ENCODE results near the gene MUC4. TPM values are rescaled to one million over a fixed set of nuclear protein-coding genes. Genes with fewer than 3 reads are reported as not detected.
"Not testable (repeated sequence)": the region's sequence is repeated elsewhere in the genome, so short reads cannot be mapped to it uniquely, and the experiment has no call there.

The MUC4 gene
- total and polyA plus RNA-seq, 12 donors, result 0.03 to 0.17 (median 0.09) TPM; not detected in 6

DNA sequence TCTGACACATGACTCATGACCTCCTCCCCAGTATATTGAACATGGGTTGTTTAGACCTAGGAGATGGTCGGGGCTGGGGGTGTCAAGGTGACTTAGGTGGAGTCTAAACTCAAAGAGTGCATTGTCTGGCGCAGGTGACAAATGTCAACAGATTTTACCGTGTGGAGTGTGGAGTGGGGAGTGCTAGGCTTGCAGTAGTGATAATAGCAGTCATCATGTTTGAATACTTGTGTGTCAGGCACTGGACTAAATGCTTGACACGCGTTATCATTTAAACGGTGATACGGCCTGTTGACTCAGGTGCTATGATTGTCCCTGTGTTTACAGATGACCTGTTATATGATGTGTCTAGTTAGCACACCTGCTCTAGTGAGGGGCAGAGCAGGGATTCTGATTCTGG is 60.2 kb downstream of the MUC4 start:
- no peak overlapping the region for H3K27ac ChIP-seq
- peaks cover 3 to 8% of the 10 kb centered on the region in 2 donors for H3K4me1 ChIP-seq (replicated peaks in 1 of 2)
- H3K36me3 ChIP-seq (replicated peaks in 1 of 2), result no peaks in the 10 kb centered on the region
- no peak for DNase-seq
- no peak overlapping the region for H3K4me3 ChIP-seq
- WGBS, 4 donors, result 78 to 98% (median 80%) methylated on average over 6 to 7 of the region's 7 CpGs
- TF ChIP-seq POLR2A (IDR thresholded peaks at IDR 0.05) (no peak), CTCF (IDR thresholded peaks at IDR 0.05) (no peak)
- peaks cover 5% of the 10 kb centered on the region for H3K27me3 ChIP-seq
- no peaks in the 10 kb centered on the region for H3K9me3 ChIP-seq (replicated peaks in 1 of 3)
- intact Hi-C loops (cut with DNase I), result no loop called here

- intact Hi-C loops (cut with DNase I), result no loop called here
- Histone ChIP-seq H3K4me3 (no peak overlapping the region), H3K9me3 (replicated peaks in 1 of 3) (no peaks in the 10 kb centered on the region), H3K27me3 (peaks cover 5% of the 10 kb centered on the region), H3K36me3 (replicated peaks in 1 of 2) (no peaks in the 10 kb centered on the region), H3K27ac (no peak overlapping the region), H3K4me1 (replicated peaks in 1 of 2) (peaks cover 3 to 8% of the 10 kb centered on the region in 2 donors)
- WGBS, 4 donors, result 70 to 92% (median 86%) methylated on average over 2 to 29 of the region's 30 CpGs
- TF ChIP-seq POLR2A (IDR thresholded peaks at IDR 0.05) (no peak), CTCF (IDR thresholded peaks at IDR 0.05) (no peak)
- DNase-seq, result no peak
These were observed 60.8 kb downstream of the MUC4 start for GRCh38 chr3:195750797-195751520.

DNA sequence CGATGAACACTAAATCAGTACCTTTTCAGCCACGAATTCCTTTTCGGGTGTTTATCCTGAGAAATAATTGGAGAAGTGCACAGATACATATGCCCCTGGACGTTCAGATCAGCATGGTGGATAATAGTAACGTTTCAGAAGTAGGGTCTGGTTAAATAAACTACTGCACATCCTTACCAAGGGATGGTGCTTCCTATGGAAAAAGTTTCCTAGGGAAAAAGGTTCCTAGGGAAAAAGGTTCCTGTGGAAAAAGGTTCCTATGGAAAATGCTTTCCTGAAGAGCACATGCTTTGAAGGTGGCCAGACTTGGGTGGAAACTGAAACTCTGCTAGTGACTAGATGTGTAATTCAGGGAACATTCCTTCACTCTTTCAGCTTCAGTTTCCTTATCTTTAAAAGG is 62.6 kb downstream of the MUC4 start:
- H3K9me3 ChIP-seq (replicated peaks in 1 of 3); DNase-seq; H3K36me3 ChIP-seq (replicated peaks in 1 of 2); H3K4me3 ChIP-seq; H3K4me1 ChIP-seq (replicated peaks in 1 of 2); H3K27ac ChIP-seq; intact Hi-C loops (cut with DNase I); H3K27me3 ChIP-seq: not testable (repeated sequence)
- WGBS, 4 donors, result 74 to 84% (median 80%) methylated on average over 5 of the region's 5 CpGs

DNA sequence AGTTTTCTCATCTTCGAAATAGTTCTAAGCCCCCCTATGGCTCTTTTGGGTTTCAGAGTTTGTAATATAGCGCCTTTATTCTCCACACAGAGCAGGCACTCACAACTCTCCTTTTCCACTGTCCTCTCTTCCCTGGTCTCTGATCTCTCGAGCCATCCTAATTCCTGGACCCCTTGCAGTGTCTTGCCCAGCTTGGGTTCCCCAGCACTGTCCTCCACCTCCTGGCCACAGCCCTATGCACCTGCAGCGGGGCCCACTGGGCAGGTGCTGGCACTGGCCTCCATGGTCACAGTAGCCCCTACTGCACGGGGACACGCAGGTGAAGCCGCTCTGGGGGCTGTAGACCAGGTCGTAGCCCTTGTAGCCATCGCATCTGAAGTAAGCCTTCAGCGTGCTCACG is 63.1 kb downstream of the MUC4 start:
- Histone ChIP-seq H3K9me3 (replicated peaks in 1 of 3) (no peaks in the 10 kb centered on the region), H3K4me3 (no peak overlapping the region), H3K27me3 (peaks cover 5% of the 10 kb centered on the region), H3K4me1 (replicated peaks in 1 of 2) (peaks cover 3 to 8% of the 10 kb centered on the region in 2 donors), H3K36me3 (replicated peaks in 1 of 2) (no peaks in the 10 kb centered on the region), H3K27ac (no peak overlapping the region)
- WGBS, 4 donors, result 90 to 98% (median 92%) methylated on average over 11 of the region's 11 CpGs
- TF ChIP-seq POLR2A (IDR thresholded peaks at IDR 0.05) (no peak), CTCF (IDR thresholded peaks at IDR 0.05) (no peak)
- no peak for DNase-seq
- intact Hi-C loops (cut with DNase I), result no loop called here

DNA sequence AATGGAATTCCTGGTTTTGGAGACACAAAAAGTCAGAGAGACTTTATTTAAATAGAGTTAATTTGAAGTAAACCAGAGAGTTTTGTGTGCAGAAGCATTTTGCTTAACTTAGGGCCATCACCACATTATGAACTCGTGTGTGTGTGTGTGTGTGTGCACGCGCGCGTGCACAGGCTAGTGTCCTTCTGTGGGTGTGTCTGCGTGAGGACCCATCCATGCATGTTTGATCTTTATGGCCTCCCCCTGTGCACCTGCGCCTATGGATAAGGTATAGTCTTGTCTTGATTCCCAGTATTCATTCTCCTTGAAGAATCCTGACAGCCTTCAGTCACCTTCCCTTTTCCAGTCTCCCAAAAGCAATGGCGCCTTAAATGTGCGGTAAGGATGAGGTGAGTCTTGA is 65.0 kb downstream of the MUC4 start:
- H3K27ac ChIP-seq, result no peak overlapping the region
- peaks cover 5% of the 10 kb centered on the region for H3K27me3 ChIP-seq
- no peaks in the 10 kb centered on the region for H3K36me3 ChIP-seq (replicated peaks in 1 of 2)
- H3K4me1 ChIP-seq (replicated peaks in 1 of 2), result peaks cover 3 to 8% of the 10 kb centered on the region in 2 donors
- intact Hi-C loops (cut with DNase I), result no loop called here
- H3K4me3 ChIP-seq, result no peak overlapping the region
- H3K9me3 ChIP-seq (replicated peaks in 1 of 3), result no peaks in the 10 kb centered on the region
- 87 to 98% (median 91%) methylated on average over 9 of the region's 9 CpGs for WGBS, 4 donors
- no peak for DNase-seq
- TF ChIP-seq POLR2A (IDR thresholded peaks at IDR 0.05), result no peak
- TF ChIP-seq CTCF (IDR thresholded peaks at IDR 0.05), result no peak
